GM18907 (cell line): Measurements from ENCODE around the gene BBLN.
"Not testable (repeated sequence)": the region's sequence is repeated elsewhere in the genome, so short reads cannot be mapped to it uniquely, and the experiment has no call there.

ENCODE experiments used
- ATAC-seq: cut with Tn5 transposase; IDR thresholded peaks from one replicate; pipeline ENCODE4 v1.9.1; 2021; ENCODE audit warnings: mild to moderate bottlenecking, moderate library complexity; ENCODE audit not compliant: unreplicated experiment

Gene BBLN

DNA sequence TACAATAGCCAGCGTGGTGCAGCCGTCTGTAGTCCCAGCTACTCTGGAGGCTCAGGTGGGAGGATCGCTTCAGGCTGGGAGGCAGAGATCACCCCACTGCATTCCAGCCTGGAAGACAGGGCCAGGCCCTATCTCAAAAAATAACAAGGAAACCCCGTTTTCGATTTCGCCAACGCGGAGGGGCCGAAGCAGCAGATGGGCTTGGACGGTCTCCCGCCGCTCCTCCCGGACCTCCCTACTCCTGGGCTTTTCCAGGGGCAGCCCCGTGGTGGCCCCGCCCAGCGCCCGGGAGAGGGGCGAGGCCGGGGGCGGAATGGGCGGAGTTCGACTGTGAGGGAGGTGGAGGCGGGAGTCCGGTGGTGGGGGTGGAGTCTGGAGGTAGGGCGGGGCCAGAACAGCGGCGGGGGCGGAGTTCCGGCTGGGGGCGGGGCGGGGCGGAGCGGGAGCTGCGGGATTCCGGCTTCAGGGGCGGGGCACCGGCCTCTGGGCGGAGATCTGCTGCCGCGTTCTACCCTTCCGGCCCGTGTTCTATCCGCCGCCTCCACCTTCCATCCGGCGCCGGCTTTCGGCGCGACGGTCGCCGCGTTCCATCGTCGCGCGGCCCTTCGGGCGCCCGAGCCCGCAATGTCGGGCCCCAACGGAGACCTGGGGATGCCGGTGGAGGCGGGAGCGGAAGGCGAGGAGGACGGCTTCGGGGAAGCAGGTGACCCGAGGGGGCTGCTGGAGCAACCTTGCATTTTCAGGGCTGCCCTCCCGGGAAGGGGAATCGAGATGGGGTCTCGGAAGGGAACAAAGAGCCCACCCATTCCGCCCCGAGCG, at the start of gene BBLN:
Gene BBLN (plus strand): TSS at position 482 of the 819 bp plus-strand sequence. CDS start 143 bp downstream, at position 625.
- peak; percentile 72 for ATAC-seq

DNA sequence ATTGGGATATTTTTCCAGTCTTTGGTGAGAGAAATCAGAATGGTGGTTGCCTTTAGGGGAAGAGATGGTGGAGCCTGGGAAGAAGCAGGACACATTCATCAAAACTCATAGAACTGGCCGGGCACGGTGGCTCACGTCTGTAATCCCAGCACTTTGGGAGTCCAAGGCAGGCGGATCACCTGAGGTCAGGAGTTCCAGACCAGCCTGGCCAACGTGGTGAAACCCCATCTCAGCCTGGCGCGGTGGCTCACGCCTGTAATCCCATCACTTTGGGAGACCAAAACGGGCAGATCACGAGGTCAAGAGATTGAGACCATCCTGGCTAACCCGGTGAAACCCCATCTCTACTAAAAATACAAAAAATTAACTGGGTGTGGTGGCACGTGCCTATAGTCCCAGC, 48.3 kb upstream of the BBLN start:
- ATAC-seq = not testable (repeated sequence)

DNA sequence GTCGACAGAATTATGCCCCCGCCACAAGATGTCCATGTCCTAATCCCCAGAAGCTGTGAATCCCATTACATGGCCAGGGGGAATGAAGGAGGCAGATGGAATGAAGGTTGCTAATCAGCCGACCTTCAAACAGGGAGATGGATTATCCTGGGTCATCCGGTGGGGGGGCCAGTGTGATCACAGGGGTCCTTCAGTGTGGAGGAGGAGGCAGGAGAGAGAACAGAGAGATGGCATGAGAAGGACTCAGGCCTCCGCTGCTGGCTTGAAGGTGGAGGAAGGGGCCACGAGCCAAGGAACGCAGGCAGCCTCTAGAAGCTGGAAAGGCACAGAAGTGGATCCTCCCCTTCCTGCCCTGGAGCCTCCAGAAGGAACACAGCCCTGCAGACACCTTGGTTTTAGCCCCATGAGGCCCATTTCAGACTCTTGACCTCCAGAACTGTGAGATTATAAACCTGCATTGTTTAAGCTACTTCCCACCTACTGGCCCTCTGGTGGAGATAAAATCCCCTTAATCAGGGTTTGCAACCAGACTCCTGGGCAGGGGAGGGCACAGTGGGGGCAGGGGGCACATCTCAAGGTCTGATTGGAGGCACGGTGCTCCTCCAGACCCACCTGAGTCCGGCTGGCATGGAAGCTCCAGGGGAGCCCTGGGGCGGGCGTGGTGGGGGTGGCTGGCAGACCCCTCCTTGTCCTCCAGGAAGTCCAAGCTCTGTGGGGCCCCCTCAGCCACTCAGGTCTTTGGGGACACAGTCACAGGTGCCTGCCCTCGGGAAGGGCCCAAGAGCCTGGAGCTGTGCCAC, 46.3 kb upstream of the BBLN start:
- no peak for ATAC-seq

GRCh38 chr9:128114326-128115186, 45.5 kb upstream of the BBLN start:
- ATAC-seq = no peak

DNA sequence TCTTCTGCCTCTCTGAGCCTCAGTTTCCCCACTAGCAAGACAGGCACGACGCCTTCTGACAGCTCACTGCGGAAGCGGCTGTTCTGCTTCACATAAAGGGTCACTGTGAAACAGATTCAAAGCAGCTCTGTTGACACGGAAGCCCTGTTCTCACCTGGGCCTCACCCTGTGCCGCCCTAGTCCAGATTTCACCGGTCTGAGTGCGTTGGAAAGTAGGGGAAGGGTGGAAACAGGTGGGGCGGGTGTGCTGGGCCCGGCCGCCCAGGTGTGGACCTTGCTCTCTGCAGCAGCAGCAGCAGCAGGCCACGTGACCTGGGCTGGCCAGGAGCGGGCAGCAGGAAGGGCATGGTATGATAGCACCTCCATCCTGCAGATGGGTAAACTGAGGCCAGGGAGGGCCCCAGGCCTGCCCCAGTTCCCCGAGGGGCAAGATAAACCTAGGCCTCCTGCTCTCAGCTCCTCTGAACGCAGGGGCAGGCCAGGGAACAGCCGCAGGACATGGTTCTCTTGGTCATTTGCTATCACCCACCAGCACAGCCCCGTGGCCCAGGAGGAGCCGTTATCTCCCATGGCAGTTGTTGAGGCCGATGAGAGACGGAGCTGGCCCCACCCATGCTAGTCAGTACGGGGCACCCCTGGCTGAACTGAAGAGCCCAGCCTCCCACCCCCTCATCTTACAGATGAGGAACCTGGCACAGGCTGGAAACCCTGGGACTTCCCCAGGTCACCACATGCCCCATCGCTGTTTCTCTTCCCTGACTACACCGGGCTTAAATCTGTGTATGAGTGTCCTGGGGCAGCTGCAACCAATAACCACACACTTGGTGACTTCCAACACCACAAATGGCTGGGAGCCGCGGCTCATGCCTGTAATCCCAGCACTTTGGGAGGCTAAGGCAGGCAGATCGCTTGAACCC, 44.6 kb upstream of the BBLN start:
- ATAC-seq = no peak

DNA sequence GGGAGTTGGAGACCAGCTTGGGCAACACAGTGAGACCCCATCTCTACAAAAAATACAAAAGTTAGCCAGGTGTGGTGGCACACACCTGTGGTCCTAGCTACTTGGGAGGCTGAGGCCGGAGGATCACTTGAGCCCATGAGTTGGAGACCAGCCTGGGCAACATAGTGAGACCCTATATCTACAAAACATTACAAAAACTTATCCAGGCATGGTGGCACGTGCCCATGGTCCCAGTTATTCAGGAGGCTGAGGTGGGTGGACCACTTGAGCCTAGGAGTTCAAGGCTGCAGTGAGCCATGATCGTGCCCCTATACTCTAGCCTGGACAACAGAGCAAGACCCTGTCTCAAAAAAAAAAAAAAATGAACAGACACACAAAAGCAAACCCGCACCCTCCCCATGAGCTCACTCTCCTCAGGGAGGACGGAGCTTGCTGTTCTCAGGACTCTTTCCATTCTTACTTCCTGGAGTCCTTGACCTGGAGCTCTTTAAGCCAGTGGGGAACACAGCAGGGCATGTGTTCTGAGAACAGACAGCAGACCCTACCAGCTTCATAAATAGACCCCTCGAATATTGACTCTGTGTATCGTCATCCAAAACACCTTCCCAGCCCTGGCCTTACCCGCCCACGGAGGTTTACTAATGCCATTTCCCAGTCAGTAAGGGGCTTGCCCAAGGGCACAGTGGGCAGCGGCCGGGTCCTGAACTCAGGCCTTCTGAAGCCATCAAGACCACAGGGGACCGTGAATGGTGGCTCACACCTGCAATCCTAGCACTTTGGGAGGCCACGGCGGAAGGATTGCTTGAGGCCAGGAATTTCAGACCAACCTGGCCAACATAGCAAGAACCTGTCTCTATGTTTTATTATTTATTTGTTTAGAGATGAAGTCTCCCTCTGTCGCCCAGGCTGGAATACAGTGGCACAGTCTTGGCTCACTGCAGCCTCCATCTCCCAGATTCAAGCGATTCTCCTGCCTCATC, 43.7 kb upstream of the BBLN start:
- no peak for ATAC-seq

GRCh38 chr9:128117613-128118471, 42.2 kb upstream of the BBLN start:
- peak; percentile 60 for ATAC-seq

- ATAC-seq = no peak
These were observed 41.6 kb upstream of the BBLN start for GRCh38 chr9:128118472-128118857.

DNA sequence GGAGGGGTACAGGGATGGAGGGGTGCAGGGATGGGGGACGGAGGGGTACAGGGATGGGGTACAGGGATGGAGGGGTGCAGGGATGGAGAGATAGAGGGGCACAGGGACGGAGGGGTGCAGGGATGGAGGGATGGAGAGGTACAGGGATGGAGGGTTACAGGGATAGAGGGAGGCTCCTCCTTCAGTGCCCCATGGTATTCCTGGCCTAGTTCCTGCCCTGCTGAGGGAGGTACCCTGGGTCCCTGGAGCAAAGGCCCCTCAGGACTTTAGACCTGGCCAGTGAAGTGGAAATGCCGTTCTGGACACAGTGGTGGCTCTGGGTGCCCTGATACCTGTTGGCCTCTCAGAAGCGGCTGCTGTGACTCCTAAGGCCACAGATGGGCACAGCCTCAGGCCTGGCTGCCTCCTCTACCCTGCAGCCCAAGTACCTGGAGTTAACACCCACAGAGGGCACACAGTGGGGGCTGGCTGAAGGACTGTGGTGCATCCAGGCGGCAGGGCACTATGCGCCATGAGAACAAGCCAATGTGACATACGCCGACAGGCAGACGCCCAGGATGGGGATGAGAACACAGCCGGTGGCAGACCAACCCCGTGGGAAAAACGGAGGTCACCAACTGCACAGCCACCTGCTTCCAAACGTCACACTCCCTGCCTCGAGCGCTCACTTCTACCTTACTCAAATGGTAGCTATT, 40.9 kb upstream of the BBLN start:
- no peak for ATAC-seq

DNA sequence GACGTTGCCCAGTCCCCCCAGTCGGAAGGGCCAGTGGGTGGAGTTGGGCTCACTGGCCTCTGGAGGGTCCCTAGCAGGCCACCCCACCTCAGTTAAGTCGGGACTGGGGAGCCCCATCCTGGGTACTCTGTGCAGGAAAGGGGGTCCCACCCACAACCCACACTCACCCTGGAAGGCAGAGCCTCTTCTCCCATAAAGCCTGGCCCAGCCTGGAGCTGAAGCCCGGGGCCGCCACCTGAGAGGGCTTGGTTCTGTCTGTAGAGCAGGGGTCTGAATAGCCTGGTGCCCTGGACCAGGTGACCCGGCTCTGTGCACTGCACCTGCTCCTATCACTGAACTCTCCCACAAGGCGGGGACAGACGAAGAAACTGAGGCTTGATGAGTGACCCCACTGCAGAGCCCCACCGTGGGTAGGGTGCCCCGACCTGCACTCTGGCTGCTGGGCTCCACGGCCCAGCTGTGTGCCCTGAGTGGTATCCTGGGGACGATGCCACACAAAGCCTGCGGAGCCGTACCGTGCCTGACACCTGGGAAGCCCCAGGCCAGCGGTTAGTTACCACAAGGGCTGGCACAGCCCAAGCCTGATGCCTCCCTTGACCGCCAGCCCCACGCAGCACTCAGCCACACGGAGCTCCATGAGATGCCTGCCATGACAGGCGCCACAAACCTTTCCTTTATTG, 39.9 kb upstream of the BBLN start:
- no peak for ATAC-seq

- ATAC-seq = no peak
These were observed 39.2 kb upstream of the BBLN start for GRCh38 chr9:128120741-128121465.

DNA sequence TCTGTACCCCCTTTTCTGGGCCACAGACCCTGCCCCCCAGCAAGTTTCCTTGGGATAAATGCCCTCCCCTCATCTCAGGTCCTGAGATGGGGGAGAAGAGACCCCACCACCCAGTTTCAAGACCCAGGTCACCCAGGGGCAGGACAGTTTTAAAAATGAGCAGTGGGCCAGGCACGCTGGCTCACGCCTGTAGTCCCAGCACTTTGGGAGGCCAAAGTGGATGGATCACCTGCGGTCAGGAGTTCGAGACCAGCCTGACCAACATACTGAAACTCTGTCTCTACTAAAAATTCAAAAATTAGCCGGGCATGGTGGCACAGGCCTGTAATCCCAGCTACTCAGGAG, 38.6 kb upstream of the BBLN start:
- no peak for ATAC-seq

DNA sequence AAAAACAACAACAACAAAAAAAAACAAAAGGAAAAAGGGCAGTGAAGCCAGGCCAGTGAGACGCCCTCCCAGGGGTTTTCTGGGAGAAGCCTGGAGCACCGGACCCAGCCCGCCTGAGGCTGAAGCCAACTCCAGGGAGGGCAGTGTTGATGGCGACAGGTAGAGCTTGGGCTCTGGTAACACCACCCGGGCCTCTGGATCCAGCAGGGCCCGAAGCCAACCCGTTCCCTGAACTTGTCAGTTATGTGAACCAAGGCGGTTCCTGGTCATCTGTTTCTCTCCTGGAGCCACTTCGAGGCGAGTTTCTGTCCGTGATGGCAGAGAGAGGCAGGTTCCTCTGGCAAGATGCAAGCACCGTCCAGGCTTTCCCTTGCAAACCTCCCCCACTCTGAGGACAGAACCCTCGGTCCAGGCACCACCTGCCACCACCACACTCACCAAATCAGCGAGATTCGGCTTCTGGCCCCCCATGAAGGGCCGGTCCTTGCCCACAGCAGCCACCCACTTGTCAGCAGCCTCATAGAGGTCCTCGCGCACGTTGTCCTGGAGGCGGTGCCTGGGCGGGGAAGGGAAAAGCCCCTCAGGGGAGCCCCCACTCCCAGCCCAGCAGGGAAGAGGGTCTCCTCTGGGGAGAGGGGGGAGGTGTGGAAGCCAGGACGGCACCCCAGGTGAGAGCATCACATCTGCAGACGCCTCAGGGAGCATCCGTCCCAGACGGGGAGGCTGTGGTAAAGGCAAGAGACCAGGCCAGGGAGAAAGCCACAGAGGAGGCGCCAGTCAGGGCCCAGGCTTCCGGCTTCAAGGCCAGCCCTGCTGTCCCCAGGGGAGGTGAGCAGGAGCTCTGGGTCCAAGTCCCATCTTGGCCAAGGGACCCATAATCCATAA, 37.9 kb upstream of the BBLN start:
- ATAC-seq = no peak

GRCh38 chr9:128122809-128123175, 37.3 kb upstream of the BBLN start:
- ATAC-seq = no peak

- ATAC-seq = no peak
These were observed 36.5 kb upstream of the BBLN start for GRCh38 chr9:128123451-128124080.
